K562 (cell line): Measurements from ENCODE around the gene ZBTB44. TPM values are rescaled to one million over a fixed set of nuclear protein-coding genes. Genes with fewer than 3 reads are reported as not detected.
A peak's percentile ranks its signal among the peaks of the same experiment; 100 is the strongest.

ENCODE experiments used
- ATAC-seq: fragments of 200-7000 bp; cut with Tn5 transposase; 3 replicates; pipeline ENCODE4 v1.9.1; 2020; ENCODE audit warnings: moderate library complexity
- BruUV-seq: library from RNA; stranded (reverse); fragments of 400-500 nt; replicated peaks from 2 replicates; lab custom pipeline; 2021; lab: Mats Ljungman, UMichigan
- CTCF ChIA-PET: fragments of 300-600 bp; formaldehyde crosslinking; extraction: SDS; loops from one replicate; lab custom pipeline; 2021; ENCODE audit warnings: low intra/inter-chr PET ratio; lab: Yijun Ruan, JAX
- POLR2A ChIA-PET: fragments of 300-600, 350-650 bp; sonication (Branson Sonifier 250); formaldehyde crosslinking; extraction: SDS; loops from one replicate; lab custom pipeline; 2021; ENCODE audit warnings: antibody characterized with exemption, inconsistent platforms; lab: Yijun Ruan, JAX
- DNase-seq, 4 experiments: peaks; one replicate each; pipeline versions ENCODE4 v3.0.0 to v3.0.0-alpha.2; 2011 to 2018; ENCODE audit warnings: low spot score in 3 of 4, mixed read lengths in 3 of 4; ENCODE audit errors: extremely low read depth in 1 of 4
- FAIRE-seq: peaks from 2 replicates; lab custom pipeline; 2011; peaks lifted over from hg19 to GRCh38; lab: Jason Lieb, UNC
- H2AFZ ChIP-seq: 2 replicates; pipeline ENCODE4 v1.6.0; 2011; ENCODE audit warnings: low read depth, low read length, control low read depth, inconsistent platforms
- H3K27ac ChIP-seq: fragments of 200-600 bp; 3 replicates; pipeline ENCODE4 v1.8.0; 2011; ENCODE audit warnings: low read depth, mild to moderate bottlenecking, control low read depth, inconsistent platforms, low read length, moderate library complexity, mixed read lengths; ENCODE audit errors: extremely low read depth
- H3K27me3 ChIP-seq, 2 experiments: fragments of 300-600 bp in 1 of 2; 2 replicates in 1 of 2; 3 replicates in 1 of 2; pipeline versions ENCODE4 v1.6.0 to v1.8.0; 2011; ENCODE audit warnings: inconsistent platforms in 2 of 2, low read length in 2 of 2, mild to moderate bottlenecking in 1 of 2, mixed read lengths in 1 of 2, moderate library complexity in 1 of 2; ENCODE audit not compliant: control insufficient read depth in 2 of 2, insufficient read depth in 2 of 2
- H3K36me3 ChIP-seq: fragments of 300-600 bp; 3 replicates; pipeline ENCODE4 v1.8.0; 2011; ENCODE audit warnings: mild to moderate bottlenecking, low read length, inconsistent platforms; ENCODE audit not compliant: control insufficient read depth, insufficient read depth
- H3K4me1 ChIP-seq, 2 experiments: fragments of 200-600 bp in 1 of 2; replicated peaks in 1 of 2; 2 replicates in 1 of 2; 3 replicates in 1 of 2; pipeline versions ENCODE4 v1.5.1 to v1.8.0; 2011; ENCODE audit warnings: inconsistent platforms in 2 of 2, low read length in 2 of 2, mild to moderate bottlenecking in 1 of 2, mixed read lengths in 1 of 2, moderate library complexity in 1 of 2; ENCODE audit not compliant: control insufficient read depth in 2 of 2, insufficient read depth in 2 of 2
- H3K4me2 ChIP-seq: 2 replicates; pipeline ENCODE4 v1.6.1; 2011; ENCODE audit warnings: low read length, control low read depth, inconsistent platforms, mixed read lengths; ENCODE audit not compliant: insufficient read depth
- H3K4me3 ChIP-seq: fragments of 200-600 bp; sonication (generic), shearing (Covaris generic); 2 replicates; pipeline ENCODE4 v1.5.1; 2016; ENCODE audit warnings: control low read depth, inconsistent platforms
- H3K79me2 ChIP-seq: fragments of 200-600 bp; 3 replicates; pipeline ENCODE4 v1.8.0; 2011; ENCODE audit warnings: low read length, inconsistent platforms; ENCODE audit not compliant: control insufficient read depth, insufficient read depth
- H3K9ac ChIP-seq, 2 experiments: 2 replicates each; pipeline versions ENCODE4 v1.6.0 to v1.6.1; 2011; ENCODE audit warnings: low read depth in 2 of 2, low read length in 2 of 2, control low read depth in 1 of 2, inconsistent platforms in 1 of 2, mild to moderate bottlenecking in 1 of 2, mixed read lengths in 1 of 2; ENCODE audit not compliant: insufficient read depth in 1 of 2
- H3K9me1 ChIP-seq: one replicate; pipeline ENCODE4 v1.6.0; 2011; ENCODE audit warnings: inconsistent platforms, mild to moderate bottlenecking, low read length, moderate library complexity; ENCODE audit not compliant: control insufficient read depth, insufficient read depth
- H3K9me3 ChIP-seq: replicated peaks from 2 replicates; pipeline ENCODE4 v1.5.1; 2011; ENCODE audit warnings: low read depth, low read length, inconsistent platforms; ENCODE audit not compliant: control insufficient read depth, insufficient read depth
- H4K20me1 ChIP-seq: replicated peaks from 2 replicates; pipeline ENCODE4 v1.6.1; 2011; ENCODE audit warnings: low read length, inconsistent platforms, mixed read lengths; ENCODE audit not compliant: control insufficient read depth, insufficient read depth
- CUX1 ChIP-seq: fragments of 200-800 bp; sonication (Bioruptor generic); IDR thresholded peaks from 2 replicates; pipeline ENCODE4 v1.6.1; 2016; ENCODE audit warnings: missing genetic modification characterization, missing compliant biosample characterization
- HDAC1 ChIP-seq, 2 experiments: fragments of 450-650 bp; IDR thresholded peaks; 2 replicates each; pipeline ENCODE4 v1.6.1; 2016 to 2017; ENCODE audit warnings: inconsistent platforms in 1 of 2, mild to moderate bottlenecking in 1 of 2, moderate library complexity in 1 of 2
- HLTF ChIP-seq: fragments of 450-650 bp; IDR thresholded peaks from 2 replicates; pipeline ENCODE4 v1.6.1; 2016
- MEF2A ChIP-seq: IDR thresholded peaks from 2 replicates; pipeline ENCODE4 v1.6.1; 2011; ENCODE audit warnings: low read depth, mild to moderate bottlenecking, low read length, moderate library complexity; ENCODE audit not compliant: control insufficient read depth
- MEIS2 ChIP-seq: fragments of 450-650 bp; IDR thresholded peaks from 2 replicates; pipeline ENCODE4 v1.6.1; 2014; ENCODE audit warnings: mild to moderate bottlenecking; ENCODE audit not compliant: partially characterized antibody
- POLR2G ChIP-seq: fragments of 200-400 bp; formaldehyde crosslinking; IDR thresholded peaks from 2 replicates; pipeline ENCODE4 v1.6.1; 2017; ENCODE audit warnings: low read depth, mild to moderate bottlenecking, antibody characterized with exemption, low read length, moderate library complexity
- RBM25 ChIP-seq: fragments of 200-400 bp; formaldehyde crosslinking; IDR thresholded peaks from 2 replicates; pipeline ENCODE4 v1.6.1; 2018; ENCODE audit warnings: low read length, low read depth, moderate library complexity; ENCODE audit not compliant: severe bottlenecking
- RBM34 ChIP-seq: fragments of 200-400 bp; formaldehyde crosslinking; IDR thresholded peaks from 2 replicates; pipeline ENCODE4 v1.6.1; 2018; ENCODE audit warnings: low read length, borderline replicate concordance; ENCODE audit not compliant: insufficient read depth
- STAG1 ChIP-seq: sonication (generic); formaldehyde crosslinking; IDR thresholded peaks from 2 replicates; pipeline ENCODE4 v1.5.0; 2020; ENCODE audit warnings: missing genetic modification reagents, borderline replicate concordance
- THAP12 ChIP-seq: fragments of 250-450 bp; sonication (Bioruptor Pico); IDR thresholded peaks from 2 replicates; pipeline ENCODE4 v1.9.0; 2021; ENCODE audit warnings: mild to moderate bottlenecking, inconsistent platforms
- ZBTB7A ChIP-seq: IDR thresholded peaks from 2 replicates; pipeline ENCODE4 v1.6.1; 2011; ENCODE audit warnings: low read depth, mild to moderate bottlenecking, low read length, moderate library complexity, borderline replicate concordance; ENCODE audit not compliant: control insufficient read depth
- WGBS: fragments of 100-300 bp; shearing (Covaris generic); methylation state at CpG from one replicate; pipeline ENCODE4 v1.1.6; 2016; ENCODE audit warnings: low coverage, mixed read lengths; ENCODE audit not compliant: insufficient coverage; ENCODE audit errors: missing lambda C conversion rate; 5-methylcytosine and 5-hydroxymethylcytosine counted together
- in situ Hi-C: fragments of 300-500 bp; cut with MboI; formaldehyde crosslinking; loops from 4 replicates; pipeline ENCODE4 v1.15.0; 2018; ENCODE audit warnings: inconsistent platforms, mixed read lengths
- intact Hi-C: fragments of 100-400 bp; cut with micrococcal nuclease; formaldehyde crosslinking; loops from 2 replicates; pipeline ENCODE4 v1.14.2; 2022
- polyA plus RNA-seq, 8 experiments: library from polyadenylated mRNA; depleted of rRNA in 4 of 8; stranded (reverse) in 5 of 8; unstranded in 3 of 8; fragments of >200 nt; fragmentation: Nextera tagmentation in 2 of 8; fragmentation: Illumina TruSeq in 1 of 8; extraction: Ambion mirVana in 2 of 8; extraction: Trizol in 1 of 8; gene quantifications; 2 replicates each; pipeline versions ENCODE4 v1.2.1 to v1.2.3, GENCODE V29; 2011 to 2014; ENCODE audit warnings: inconsistent platforms in 1 of 8, missing spikeins in 1 of 8
- total RNA-seq, 7 experiments: library from RNA; depleted of rRNA in 6 of 7; stranded (reverse); fragments of >200 nt in 6 of 7; fragmentation: Illumina TruSeq in 2 of 7; extraction: Trizol in 2 of 7; gene quantifications; 2 replicates each; pipeline versions ENCODE4 v1.2.1 to v1.2.3, GENCODE V29; 2011 to 2021; ENCODE audit warnings: low replicate concordance in 1 of 7
- TF ChIP-seq, protein P1 (sequence below): fragments of 250-450 bp; sonication (Bioruptor Pico); IDR thresholded peaks from 2 replicates; pipeline ENCODE4 v1.8.0; 2022; ENCODE audit warnings: moderate library complexity, mild to moderate bottlenecking, inconsistent platforms

Gene ZBTB44
- total and polyA plus RNA-seq, 9 of the 15 experiments (the other 6 are each of a cell fraction or from before 2014, with no cell fraction given) = 4.7 to 27.1 (median 17.3) TPM

- POLR2A ChIA-PET = interaction anchor here (0.7 kb wide), 1 partner anchor 11 kb away, joined by 3 read pairs; no protein-coding TSS in a partner anchor
- TF ChIP-seq THAP12 (CRISPR knock-in tag) (no peak), ZBTB7A (peak; percentile 83), MEIS2 (no peak), RBM25 (no peak), STAG1 (CRISPR knock-in tag) (peak; percentile 65; the same call in 1 of the 2 replicates), CUX1 (CRISPR knock-in tag) (no peak), MEF2A (no peak), RBM34 (no peak), HDAC1 (IDR thresholded peaks at IDR 0.05) (no peak), POLR2G (no peak), HLTF (no peak)
- TF ChIP-seq, protein P1, sequence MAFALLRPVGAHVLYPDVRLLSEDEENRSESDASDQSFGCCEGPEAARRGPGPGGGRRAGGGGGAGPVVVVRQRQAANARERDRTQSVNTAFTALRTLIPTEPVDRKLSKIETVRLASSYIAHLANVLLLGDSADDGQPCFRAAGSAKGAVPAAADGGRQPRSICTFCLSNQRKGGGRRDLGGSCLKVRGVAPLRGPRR (CRISPR knock-in tag) = no peak
Measured at GRCh38 chr11:130213143-130213978, 101.4 kb downstream of the ZBTB44 start.

More at GRCh38 chr11:130213143-130213978, 101.4 kb downstream of the ZBTB44 start:
- DNase-seq (peak; percentile 76 to 88 (median 86)), FAIRE-seq (peak; percentile 86), ATAC-seq (peak; percentile 93)
- Histone ChIP-seq H2AFZ (no peak overlapping the region), H3K36me3 (no peaks in the 10 kb centered on the region), H3K79me2 (no peaks in the 10 kb centered on the region), H3K4me3 (no peak overlapping the region), H3K9ac (no peak overlapping the region), H3K4me1 (peaks cover 0 to 16% of the 10 kb centered on the region in 2 experiments; a peak in 1 of 5 replicates), H3K9me3 (no peaks in the 10 kb centered on the region), H4K20me1 (peaks cover 11% of the 10 kb centered on the region; the same call in 1 of the 2 replicates), H3K27me3 (peaks cover 31 to 90% of the 10 kb centered on the region in 2 experiments; a peak in 4 of 5 replicates), H3K27ac (no peak overlapping the region), H3K9me1 (no peaks in the 10 kb centered on the region), H3K4me2 (no peak overlapping the region)
- WGBS = 8% methylated on average over 27 of the region's 28 CpGs
- CTCF ChIA-PET = interaction anchor here (0.6 to 3.1 kb wide), 4 partner anchors 158 to 648 kb away, joined by 3 to 23 read pairs (median 8); no protein-coding TSS in a partner anchor
- in situ Hi-C loops = loop anchor here (5.0 to 10.0 kb wide), 2 partner anchors 211 to 649 kb away; partner anchors contain the start of gene ADAMTS8
- intact Hi-C loops = loop anchor here (1.0 to 2.0 kb wide), 3 partner anchors 158 to 649 kb away; no protein-coding TSS in a partner anchor
- BruUV-seq = no TSS peak
